HG02938 (cell line): Measurements from ENCODE around the gene OPCML.
A peak's percentile ranks its signal among the peaks of the same experiment; 100 is the strongest.
"Not testable (repeated sequence)": the region's sequence is repeated elsewhere in the genome, so short reads cannot be mapped to it uniquely, and the experiment has no call there.

Source experiments
- ATAC-seq: cut with Tn5 transposase; IDR thresholded peaks from one replicate; pipeline ENCODE4 v1.9.1; 2021; ENCODE audit warnings: mild to moderate bottlenecking, moderate library complexity; ENCODE audit not compliant: unreplicated experiment

The OPCML gene

GRCh38 chr11:132430429-132431062, 1101.8 kb downstream of the OPCML start:
- no peak for ATAC-seq

DNA sequence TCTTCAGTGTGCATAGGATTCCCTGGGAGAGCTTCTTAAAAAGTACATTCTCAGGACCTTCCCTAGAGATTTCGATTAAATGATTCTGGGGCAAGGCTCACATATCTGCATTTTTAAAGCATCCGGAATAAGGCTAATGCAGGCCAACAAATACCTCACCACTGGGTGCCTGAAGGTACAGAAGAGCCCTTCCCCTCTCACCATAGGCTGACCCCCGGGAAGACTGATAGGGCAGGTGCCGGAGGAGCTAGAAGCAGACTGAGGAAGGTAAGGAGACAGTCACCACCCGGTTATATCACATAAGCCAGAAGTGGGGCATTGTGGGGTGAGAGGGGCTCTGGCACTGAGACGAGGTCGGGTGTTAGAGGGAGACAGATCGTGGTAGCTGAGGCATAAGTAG, 1102.6 kb downstream of the OPCML start:
- no peak for ATAC-seq

- no peak for ATAC-seq
These were observed 1104.7 kb downstream of the OPCML start for GRCh38 chr11:132427611-132428010.

DNA sequence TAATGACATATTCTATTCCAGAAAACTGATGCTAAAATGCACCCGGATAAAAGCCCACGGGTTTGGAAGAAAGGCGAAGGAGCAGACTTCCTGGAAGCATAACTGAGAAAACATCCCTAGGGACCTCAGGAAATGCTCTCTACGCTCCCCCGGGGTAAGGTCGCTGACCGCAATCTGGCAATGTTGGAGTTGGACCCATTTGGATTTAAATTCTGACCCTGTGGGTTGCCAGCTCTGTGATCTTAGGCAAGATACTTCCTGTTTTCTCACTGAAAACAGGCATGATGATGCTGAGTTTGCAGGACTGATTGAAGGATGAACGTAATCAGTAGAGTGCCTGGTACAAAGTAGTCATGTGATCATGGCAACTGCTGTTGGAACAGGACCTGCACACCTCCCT, 1107.9 kb downstream of the OPCML start:
- ATAC-seq = no peak

DNA sequence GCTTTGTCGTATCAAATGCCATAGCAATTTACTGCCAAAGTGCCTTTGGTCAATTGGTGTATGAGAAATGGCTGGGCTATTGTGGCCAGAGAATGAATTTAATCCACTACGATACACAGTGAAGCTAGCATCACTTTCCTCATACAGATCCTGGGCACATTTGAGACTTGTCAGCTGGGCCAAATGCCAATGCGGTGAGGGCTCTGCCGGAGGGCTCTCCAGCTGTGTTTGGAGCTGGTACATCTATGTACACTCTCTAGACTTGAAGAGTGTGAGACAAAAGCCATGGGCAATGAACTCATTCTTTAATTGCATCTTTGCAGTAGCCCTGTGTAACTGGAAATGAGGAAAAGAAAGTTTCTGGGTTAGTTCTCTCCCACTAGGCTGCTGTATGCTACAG, 1109.0 kb downstream of the OPCML start:
- ATAC-seq = no peak

DNA sequence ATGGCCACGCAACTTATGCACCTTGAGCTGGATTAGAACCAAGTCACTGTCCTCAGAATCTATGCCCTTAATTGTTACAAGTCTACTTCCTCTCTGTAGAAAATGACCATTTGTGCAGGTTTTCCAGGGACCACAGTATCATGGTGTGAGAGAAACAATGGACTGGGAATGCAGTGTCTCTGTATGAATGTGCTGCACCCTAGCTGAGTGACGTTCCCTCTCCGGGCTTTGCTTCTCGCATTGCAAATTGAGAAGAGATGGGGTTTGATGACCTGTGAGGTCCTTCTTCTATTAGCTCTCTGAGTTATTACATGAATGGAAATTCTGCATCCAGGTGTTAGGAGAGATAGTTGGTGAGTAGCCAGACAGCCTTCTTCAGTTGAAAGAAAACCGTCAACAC, 1109.6 kb downstream of the OPCML start:
- ATAC-seq = no peak

GRCh38 chr11:132421555-132421954, 1110.7 kb downstream of the OPCML start:
- ATAC-seq = no peak

- no peak for ATAC-seq
These were observed 1117.8 kb downstream of the OPCML start for GRCh38 chr11:132414451-132414850.

- no peak for ATAC-seq
These were observed 1121.9 kb downstream of the OPCML start for GRCh38 chr11:132410383-132410782.

DNA sequence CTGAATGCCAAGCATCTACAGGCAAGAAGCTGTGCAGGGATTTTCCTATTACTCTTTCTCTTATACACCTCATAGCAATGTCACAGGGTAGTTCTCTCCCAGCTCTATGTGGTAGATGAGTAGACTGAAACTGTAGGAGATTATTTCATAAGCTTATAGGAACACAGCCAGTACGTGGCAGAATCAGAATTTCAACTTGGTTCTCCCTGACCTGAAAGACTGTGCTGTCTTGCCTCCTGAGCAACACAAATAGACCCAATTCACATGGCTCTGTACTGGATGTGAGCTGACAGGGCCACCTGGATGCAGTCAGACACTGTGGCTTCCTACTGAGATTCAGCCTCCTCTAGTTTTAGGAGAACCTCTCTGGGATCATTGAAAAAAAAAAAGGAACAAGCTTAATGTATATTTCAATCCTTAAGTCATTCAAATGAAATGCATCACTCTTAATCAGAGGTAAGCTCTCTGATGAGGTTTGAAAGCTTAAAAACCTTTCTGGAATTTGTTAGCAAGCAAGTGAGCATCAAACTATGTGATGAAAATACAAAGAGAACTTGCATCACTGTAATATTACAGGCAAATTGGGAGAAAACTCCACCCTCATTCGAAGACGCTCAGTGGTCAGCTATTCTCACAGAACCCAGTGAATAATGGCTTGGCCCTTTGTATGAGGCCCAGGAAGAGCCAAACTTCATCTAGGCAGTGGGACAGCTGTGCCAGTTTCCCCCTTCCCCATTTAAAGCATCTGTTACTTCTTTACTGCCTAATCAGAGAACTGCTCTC, 1122.5 kb downstream of the OPCML start:
- no peak for ATAC-seq

DNA sequence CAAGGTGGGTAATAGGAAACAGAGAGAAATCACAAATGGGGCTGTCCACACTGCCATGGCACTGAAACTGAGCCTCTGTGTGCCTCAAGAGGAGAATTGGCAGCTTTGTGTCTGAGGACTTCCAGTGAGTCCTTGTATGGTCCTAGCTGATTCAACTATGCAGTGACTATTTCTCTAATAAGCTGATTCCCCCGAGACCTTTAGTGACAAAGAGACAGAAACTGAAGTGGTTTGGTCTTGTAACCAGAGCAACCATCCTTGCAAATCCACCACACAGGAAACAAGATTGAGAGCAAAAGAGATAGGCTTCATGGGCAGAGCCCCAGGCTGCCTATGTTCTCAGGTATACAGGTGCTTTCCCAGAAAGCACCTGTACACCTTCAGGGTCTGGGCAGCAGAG, 1123.4 kb downstream of the OPCML start:
- ATAC-seq = peak; percentile 86

GRCh38 chr11:132405728-132406127, 1126.6 kb downstream of the OPCML start:
- no peak for ATAC-seq

DNA sequence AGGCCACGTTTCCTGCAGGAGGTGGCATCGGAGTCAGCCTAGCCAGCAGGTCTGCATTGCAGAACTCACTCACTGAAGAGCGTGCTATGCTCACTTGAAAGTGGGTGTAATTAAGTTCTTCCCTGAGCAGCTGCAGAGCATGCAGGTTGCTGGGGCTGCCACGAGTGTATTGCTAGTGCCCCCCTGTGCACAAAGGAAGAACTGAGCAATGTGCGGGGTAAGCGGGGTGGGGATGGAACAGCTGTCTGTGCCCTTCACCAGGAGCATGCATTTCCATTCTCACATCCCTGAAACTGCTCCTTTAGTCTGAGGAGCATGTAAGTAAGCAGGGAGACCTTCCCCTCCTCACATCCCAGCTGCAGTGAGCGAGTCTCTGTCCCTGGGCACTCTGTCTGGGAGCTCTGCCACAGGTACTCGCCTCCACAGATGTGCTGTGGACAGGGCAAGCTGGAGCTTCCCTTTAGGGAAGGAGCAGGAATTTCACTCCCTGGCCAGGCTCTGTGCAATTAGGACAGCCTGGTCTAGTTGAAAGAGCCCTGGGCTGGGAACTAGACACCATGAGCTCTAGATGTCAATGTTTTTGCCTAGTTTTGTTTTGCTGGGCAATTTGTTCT, 1130.1 kb downstream of the OPCML start:
- peak; percentile 97 for ATAC-seq

DNA sequence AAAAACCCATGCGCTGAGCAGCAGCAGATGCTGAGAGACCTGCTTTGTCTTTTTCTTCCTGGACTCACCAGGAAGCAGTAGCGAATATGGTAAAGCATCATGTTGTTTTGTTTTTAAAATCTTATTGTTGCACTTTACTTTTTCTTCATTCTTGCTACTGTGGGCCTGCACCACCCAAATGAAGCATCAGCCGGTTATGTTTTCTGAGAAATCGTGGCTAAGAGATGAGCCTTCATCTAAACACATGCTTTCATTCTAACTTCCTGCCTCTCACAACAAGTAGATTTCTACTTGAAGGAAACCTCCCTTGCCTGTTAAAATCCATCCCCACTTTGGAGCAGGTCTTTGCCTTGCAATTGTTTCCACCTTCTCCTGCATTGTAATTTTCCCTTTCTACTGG, 1136.0 kb downstream of the OPCML start:
- no peak for ATAC-seq

DNA sequence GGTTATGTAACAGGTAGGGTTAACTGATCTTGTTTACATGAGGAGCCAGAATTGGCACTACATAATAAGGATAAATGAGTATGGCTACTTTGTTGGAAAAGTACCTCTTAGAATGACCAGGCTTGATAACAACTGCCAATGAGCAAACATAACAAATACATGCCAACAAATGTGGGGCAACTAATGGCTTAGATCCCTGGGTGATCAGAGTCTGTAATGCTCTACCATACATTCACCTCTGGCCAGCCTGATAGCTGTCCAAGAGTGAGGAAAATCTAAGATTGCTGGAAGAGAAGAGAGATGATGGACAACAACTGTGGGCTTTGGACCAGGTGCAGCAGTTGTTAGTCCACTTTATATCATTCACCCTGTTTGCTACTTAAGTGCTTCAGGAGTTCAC, 1136.9 kb downstream of the OPCML start:
- ATAC-seq = no peak

DNA sequence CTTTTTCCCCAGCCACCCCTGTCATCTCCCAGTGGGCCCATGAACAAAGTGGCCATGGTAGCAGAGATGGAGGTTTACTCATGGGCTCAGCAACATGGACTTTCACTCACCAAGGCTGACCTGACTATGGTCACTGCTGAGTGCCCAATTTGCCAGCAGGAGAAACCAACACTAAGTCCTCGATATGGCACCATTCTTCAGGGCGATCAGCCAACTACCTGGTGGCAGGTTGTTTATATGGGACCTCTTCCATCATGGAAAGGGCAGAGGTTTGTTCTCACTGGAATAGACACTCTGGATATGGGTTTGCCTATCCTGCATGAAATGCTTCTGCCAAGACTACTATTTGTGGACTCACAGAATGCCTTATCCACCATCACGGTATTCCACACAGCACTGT, 1152.8 kb downstream of the OPCML start:
- ATAC-seq = no peak

DNA sequence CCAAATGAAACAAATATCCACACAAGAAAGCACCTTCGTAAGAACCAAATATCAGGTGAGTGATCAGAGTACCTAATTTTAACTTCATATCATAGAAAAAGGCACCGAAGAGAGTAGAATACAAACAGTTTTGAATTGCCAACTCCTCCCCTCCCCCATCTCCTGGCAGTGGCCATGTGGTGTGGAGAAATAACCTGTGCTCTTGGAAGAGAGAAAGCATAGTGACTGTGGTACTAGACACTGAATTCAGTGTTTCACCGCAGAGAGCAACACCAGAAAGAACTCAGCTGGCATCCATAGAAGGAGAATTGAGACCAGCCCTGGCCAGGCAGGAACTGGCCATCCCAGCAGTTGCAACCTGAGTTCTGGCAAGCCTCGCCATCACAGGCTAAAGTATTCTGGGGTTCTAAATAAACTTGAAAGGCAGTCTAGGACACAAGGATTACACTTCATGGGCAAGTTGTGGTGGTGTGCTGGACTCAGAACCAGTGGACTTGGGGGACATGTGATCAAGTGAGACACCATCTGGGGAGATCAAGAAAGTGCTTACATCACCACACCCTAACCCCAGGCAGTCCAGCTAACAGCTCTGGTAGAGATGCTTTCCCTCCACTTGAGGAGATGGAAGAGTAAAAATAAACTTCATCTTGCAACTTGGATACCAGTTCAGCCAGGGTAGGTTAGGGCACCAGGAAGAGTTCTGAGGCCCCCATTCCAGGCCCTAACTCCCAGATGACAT, 1158.7 kb downstream of the OPCML start:
- ATAC-seq = no peak

DNA sequence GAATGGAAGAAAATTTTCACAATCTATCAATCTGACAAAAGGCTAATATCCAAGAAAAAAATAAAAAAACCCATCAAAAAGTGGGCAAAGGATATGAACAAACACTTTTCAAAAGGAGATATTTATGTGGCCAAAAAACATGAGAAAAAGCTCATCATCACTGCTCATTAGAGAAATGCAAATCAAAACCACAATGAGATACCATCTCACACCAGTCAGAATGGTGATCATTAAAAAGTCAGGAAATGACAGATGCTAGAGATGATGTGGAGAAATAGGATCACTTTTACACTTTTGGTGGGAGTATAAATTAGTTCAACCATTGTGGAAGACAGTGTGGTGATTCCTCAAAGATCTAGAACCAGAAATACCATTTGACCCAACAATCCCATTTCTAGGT, 1162.2 kb downstream of the OPCML start:
- ATAC-seq = not testable (repeated sequence)

DNA sequence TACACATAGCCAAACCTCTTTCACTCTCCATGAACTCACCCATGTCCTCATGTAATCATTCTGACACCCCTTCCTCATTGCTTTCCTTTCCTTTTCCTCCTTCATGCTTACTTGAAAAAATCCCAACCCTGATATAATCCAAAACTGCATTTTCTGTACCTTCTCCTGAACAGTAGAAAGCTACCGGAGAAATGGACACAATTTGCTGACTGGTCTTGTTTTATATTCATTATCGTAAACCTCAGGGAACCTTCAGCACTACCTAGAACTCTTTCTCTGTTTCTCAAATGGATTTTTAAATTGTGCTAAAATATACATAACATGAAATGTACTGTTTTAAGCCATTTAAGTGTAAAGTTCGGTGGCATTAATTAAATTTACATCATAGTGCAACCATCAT, 1165.0 kb downstream of the OPCML start:
- no peak for ATAC-seq

- no peak for ATAC-seq
These were observed 1166.7 kb downstream of the OPCML start for GRCh38 chr11:132365650-132366049.
